Neural cell (in vitro differentiated cells): ENCODE results near the gene NOLC1. TPM values are rescaled to one million over a fixed set of nuclear protein-coding genes. Genes with fewer than 3 reads are reported as not detected.

Experiments
- H2AFZ ChIP-seq: fragments of 200-600, 300-800 bp; sonication (generic), shearing (Covaris generic); 2 replicates; pipeline ENCODE4 v1.6.0; 2014; ENCODE audit warnings: low read depth, mild to moderate bottlenecking, antibody characterized with exemption, low read length, moderate library complexity
- H3F3A ChIP-seq: fragments of 200-600 bp; shearing (Covaris generic); 2 replicates; pipeline ENCODE4 v1.6.1; 2016; ENCODE audit warnings: mild to moderate bottlenecking, moderate library complexity, mixed read lengths, antibody characterized with exemption, low read length; ENCODE audit not compliant: insufficient read depth, poor library complexity, severe bottlenecking
- H3K27ac ChIP-seq: fragments of 200-600, 300-800 bp; sonication (generic), shearing (Covaris generic); 2 replicates; pipeline ENCODE4 v1.5.1; 2014; ENCODE audit warnings: mild to moderate bottlenecking, low read length, moderate library complexity
- H3K27me3 ChIP-seq: fragments of 300-800, 200-600 bp; sonication (generic), shearing (Covaris generic); 2 replicates; pipeline ENCODE4 v1.6.0; 2014; ENCODE audit warnings: mild to moderate bottlenecking, low read depth, low read length, moderate library complexity; ENCODE audit not compliant: insufficient read depth
- H3K36me3 ChIP-seq: fragments of 300-800, 200-600 bp; sonication (generic), shearing (Covaris generic); 2 replicates; pipeline ENCODE4 v1.5.1; 2014; ENCODE audit warnings: mild to moderate bottlenecking, antibody characterized with exemption, low read length, moderate library complexity; ENCODE audit not compliant: insufficient read depth
- H3K4me2 ChIP-seq: fragments of 300-800, 200-600 bp; sonication (generic), shearing (Covaris generic); 2 replicates; pipeline ENCODE4 v1.6.0; 2014; ENCODE audit warnings: mild to moderate bottlenecking, low read length
- H3K4me3 ChIP-seq: fragments of 300-800, 200-600 bp; sonication (generic), shearing (Covaris generic); 2 replicates; pipeline ENCODE4 v1.5.1; 2014; ENCODE audit warnings: mild to moderate bottlenecking, low read length, moderate library complexity
- H3K79me2 ChIP-seq: fragments of 200-600 bp; shearing (Covaris generic); replicated peaks from 2 replicates; pipeline ENCODE4 v1.6.0; 2014; ENCODE audit warnings: mild to moderate bottlenecking, low read length, moderate library complexity; ENCODE audit not compliant: insufficient read depth
- H3K9ac ChIP-seq: fragments of 300-800, 200-600 bp; sonication (generic), shearing (Covaris generic); 2 replicates; pipeline ENCODE4 v1.6.1; 2016; ENCODE audit warnings: mild to moderate bottlenecking, low read length, mixed read lengths
- H3K9me2 ChIP-seq: fragments of 200-600 bp; shearing (Covaris generic); 2 replicates; pipeline ENCODE4 v1.6.1; 2016; ENCODE audit warnings: mild to moderate bottlenecking, low read length, mixed read lengths; ENCODE audit not compliant: insufficient read depth
- H3K9me3 ChIP-seq: fragments of 200-600, 300-800 bp; sonication (generic), shearing (Covaris generic); 2 replicates; pipeline ENCODE4 v1.6.1; 2016; ENCODE audit warnings: mild to moderate bottlenecking, mixed run types, low read length, moderate library complexity, mixed read lengths
- H4K20me1 ChIP-seq: fragments of 200-600 bp; shearing (Covaris generic); 2 replicates; pipeline ENCODE4 v1.6.1; 2016; ENCODE audit warnings: mild to moderate bottlenecking, mixed run types; ENCODE audit not compliant: insufficient read depth
- EP300 ChIP-seq: fragments of 450-650 bp; conservative IDR thresholded peaks from 2 replicates; pipeline ENCODE4 v1.6.1; 2014; ENCODE audit warnings: antibody characterized with exemption, mild to moderate bottlenecking, moderate library complexity; ENCODE audit not compliant: poor library complexity, severe bottlenecking
- EZH2 ChIP-seq: fragments of 200-600, 300-800 bp; shearing (Covaris generic), sonication (generic); IDR thresholded peaks from 2 replicates; pipeline ENCODE4 v1.6.1; 2014; ENCODE audit warnings: antibody characterized with exemption, low read length, borderline replicate concordance, mild to moderate bottlenecking; ENCODE audit not compliant: insufficient read depth, poor library complexity, severe bottlenecking
- MXI1 ChIP-seq: fragments of 450-650 bp; conservative IDR thresholded peaks from 2 replicates; pipeline ENCODE4 v1.6.1; 2014; ENCODE audit warnings: antibody characterized with exemption, mild to moderate bottlenecking; ENCODE audit not compliant: poor library complexity, severe bottlenecking
- POLR2AphosphoS5 ChIP-seq: IDR thresholded peaks from 2 replicates; pipeline ENCODE4 v1.6.1; 2012
- RAD21 ChIP-seq: fragments of 450-650 bp; conservative IDR thresholded peaks from 2 replicates; pipeline ENCODE4 v1.6.1; 2014; ENCODE audit warnings: antibody characterized with exemption, mild to moderate bottlenecking, moderate library complexity
- REST ChIP-seq: IDR thresholded peaks from 2 replicates; pipeline ENCODE4 v1.6.1; 2012; ENCODE audit warnings: borderline replicate concordance
- SMC3 ChIP-seq: fragments of 450-650 bp; conservative IDR thresholded peaks from 2 replicates; pipeline ENCODE4 v1.6.1; 2014; ENCODE audit warnings: antibody characterized with exemption, mild to moderate bottlenecking, moderate library complexity; ENCODE audit not compliant: poor library complexity
- TAF1 ChIP-seq: IDR thresholded peaks from 2 replicates; pipeline ENCODE4 v1.6.1; 2012; ENCODE audit warnings: low read depth
- polyA plus RNA-seq: library from polyadenylated mRNA; depleted of rRNA; stranded (reverse); fragments of >200 nt; gene quantifications from 2 replicates; pipeline ENCODE4 v1.2.3, GENCODE V29; 2014
- TF ChIP-seq, protein P1 (sequence below): fragments of 450-650 bp; IDR thresholded peaks from 2 replicates; pipeline ENCODE4 v1.5.1; 2014; ENCODE audit warnings: antibody characterized with exemption, mild to moderate bottlenecking, moderate library complexity; ENCODE audit not compliant: poor library complexity, severe bottlenecking

Gene NOLC1
- polyA plus RNA-seq, 1 donor from 2014 or later: 36.0 TPM

DNA sequence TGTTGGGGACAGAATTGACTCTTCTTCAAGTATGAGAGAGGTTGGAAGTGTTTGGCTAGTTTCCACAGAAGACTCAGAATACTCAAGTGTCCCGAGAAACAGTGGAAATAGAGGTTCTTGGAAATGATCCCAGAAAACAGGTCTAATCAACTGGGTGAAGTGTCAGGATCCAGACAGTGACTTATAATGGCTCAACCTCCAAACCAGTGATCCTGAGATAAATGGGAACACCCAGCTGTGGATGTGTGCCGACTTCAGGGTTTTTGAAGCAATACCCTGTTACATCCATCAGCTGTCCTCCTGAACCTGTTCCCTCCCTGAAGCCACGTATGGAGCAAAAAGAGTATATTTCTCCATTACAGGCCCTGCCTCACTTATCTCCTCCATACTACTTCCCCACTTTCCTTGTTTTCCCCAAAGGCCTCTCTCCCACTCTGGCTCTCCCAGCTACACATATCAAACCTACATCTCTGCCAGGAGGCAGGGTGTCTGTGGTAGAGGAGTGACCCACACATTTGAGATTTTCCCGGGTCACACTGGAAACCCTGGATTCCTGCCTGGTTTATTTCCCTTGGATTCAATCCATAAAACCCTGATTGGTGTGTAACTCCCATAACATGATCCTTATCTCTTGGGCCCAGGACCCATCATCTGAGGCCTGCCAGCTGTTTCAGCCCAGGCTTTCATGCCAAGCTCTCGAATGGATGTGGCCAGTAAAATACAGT lies 56.3 kb downstream of the NOLC1 start:
- Histone ChIP-seq H3K4me3 (no peak overlapping the region), H3K4me2 (no peak overlapping the region), H3F3A (no peaks in the 10 kb centered on the region), H2AFZ (no peak overlapping the region), H3K9ac (no peak overlapping the region), H3K9me3 (no peaks in the 10 kb centered on the region), H3K36me3 (no peaks in the 10 kb centered on the region), H3K9me2 (no peaks in the 10 kb centered on the region), H3K79me2 (no peaks in the 10 kb centered on the region), H4K20me1 (no peaks in the 10 kb centered on the region), H3K27me3 (no peaks in the 10 kb centered on the region), H3K27ac (no peak overlapping the region)
- no peak for TF ChIP-seq TAF1
- TF ChIP-seq POLR2AphosphoS5: no peak
- TF ChIP-seq, protein P1, sequence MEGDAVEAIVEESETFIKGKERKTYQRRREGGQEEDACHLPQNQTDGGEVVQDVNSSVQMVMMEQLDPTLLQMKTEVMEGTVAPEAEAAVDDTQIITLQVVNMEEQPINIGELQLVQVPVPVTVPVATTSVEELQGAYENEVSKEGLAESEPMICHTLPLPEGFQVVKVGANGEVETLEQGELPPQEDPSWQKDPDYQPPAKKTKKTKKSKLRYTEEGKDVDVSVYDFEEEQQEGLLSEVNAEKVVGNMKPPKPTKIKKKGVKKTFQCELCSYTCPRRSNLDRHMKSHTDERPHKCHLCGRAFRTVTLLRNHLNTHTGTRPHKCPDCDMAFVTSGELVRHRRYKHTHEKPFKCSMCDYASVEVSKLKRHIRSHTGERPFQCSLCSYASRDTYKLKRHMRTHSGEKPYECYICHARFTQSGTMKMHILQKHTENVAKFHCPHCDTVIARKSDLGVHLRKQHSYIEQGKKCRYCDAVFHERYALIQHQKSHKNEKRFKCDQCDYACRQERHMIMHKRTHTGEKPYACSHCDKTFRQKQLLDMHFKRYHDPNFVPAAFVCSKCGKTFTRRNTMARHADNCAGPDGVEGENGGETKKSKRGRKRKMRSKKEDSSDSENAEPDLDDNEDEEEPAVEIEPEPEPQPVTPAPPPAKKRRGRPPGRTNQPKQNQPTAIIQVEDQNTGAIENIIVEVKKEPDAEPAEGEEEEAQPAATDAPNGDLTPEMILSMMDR: no peak
- TF ChIP-seq SMC3: no peak
- TF ChIP-seq RAD21: no peak
- TF ChIP-seq EZH2: no peak
- TF ChIP-seq EP300: no peak
- TF ChIP-seq MXI1: no peak
- no peak for TF ChIP-seq REST

GRCh38 chr10:102211615-102212299 lies 59.6 kb downstream of the NOLC1 start:
- Histone ChIP-seq H3K27ac (no peak overlapping the region), H3K27me3 (no peaks in the 10 kb centered on the region), H3K4me2 (no peak overlapping the region), H3K4me3 (no peak overlapping the region), H4K20me1 (no peaks in the 10 kb centered on the region), H3K9me3 (no peaks in the 10 kb centered on the region), H2AFZ (no peak overlapping the region), H3F3A (no peaks in the 10 kb centered on the region), H3K79me2 (no peaks in the 10 kb centered on the region), H3K36me3 (no peaks in the 10 kb centered on the region), H3K9ac (no peak overlapping the region), H3K9me2 (no peaks in the 10 kb centered on the region)
- TF ChIP-seq MXI1 (no peak), RAD21 (no peak), POLR2AphosphoS5 (no peak), EZH2 (no peak), TAF1 (no peak), SMC3 (no peak), EP300 (no peak), REST (no peak)
- TF ChIP-seq, protein P1: no peak
